OCI-LY1 (cell line): ENCODE measurements around the gene SEMA3G.

Experiments used
- H2AFZ ChIP-seq: fragments of 200-600 bp; sonication (generic), shearing (Covaris generic); 2 replicates; pipeline ENCODE4 v1.6.0; 2014; ENCODE audit warnings: antibody characterized with exemption, mild to moderate bottlenecking, low read length
- H3F3A ChIP-seq: fragments of 200-600 bp; sonication (generic), shearing (Covaris generic); 2 replicates; pipeline ENCODE4 v1.6.0; 2014; ENCODE audit warnings: mild to moderate bottlenecking, antibody characterized with exemption, low read length, moderate library complexity; ENCODE audit not compliant: insufficient read depth
- H3K27ac ChIP-seq: fragments of 200-600 bp; sonication (generic); 2 replicates; pipeline ENCODE4 v1.5.1; 2014; ENCODE audit warnings: low read length, mixed run types, mild to moderate bottlenecking, low read depth; ENCODE audit not compliant: poor library complexity, severe bottlenecking
- H3K27me3 ChIP-seq: fragments of 200-600 bp; sonication (generic); 2 replicates; pipeline ENCODE4 v1.6.0; 2014; ENCODE audit warnings: antibody characterized with exemption, mild to moderate bottlenecking, low read length, moderate library complexity; ENCODE audit not compliant: insufficient read depth
- H3K36me3 ChIP-seq: fragments of 200-600 bp; sonication (generic); 2 replicates; pipeline ENCODE4 v1.6.1; 2014; ENCODE audit warnings: mild to moderate bottlenecking, antibody characterized with exemption, low read length, moderate library complexity, mixed read lengths; ENCODE audit not compliant: insufficient read depth
- H3K4me1 ChIP-seq: fragments of 200-600 bp; sonication (generic); 2 replicates; pipeline ENCODE4 v1.5.1; 2014; ENCODE audit warnings: mild to moderate bottlenecking, low read length, moderate library complexity; ENCODE audit not compliant: insufficient read depth, severe bottlenecking
- H3K4me2 ChIP-seq: fragments of 200-600 bp; sonication (generic), shearing (Covaris generic); 2 replicates; pipeline ENCODE4 v1.6.1; 2014; ENCODE audit warnings: low read length
- H3K4me3 ChIP-seq: fragments of 200-600 bp; sonication (generic); 2 replicates; pipeline ENCODE4 v1.5.1; 2014; ENCODE audit warnings: low read length, low read depth, mild to moderate bottlenecking, mixed read lengths; ENCODE audit not compliant: poor library complexity, severe bottlenecking
- H3K79me2 ChIP-seq: fragments of 200-600 bp; shearing (Covaris generic); 2 replicates; pipeline ENCODE4 v1.6.1; 2016; ENCODE audit warnings: mixed run types, low read length, mixed read lengths; ENCODE audit not compliant: insufficient read depth
- H3K9ac ChIP-seq: fragments of 200-600 bp; sonication (generic), shearing (Covaris generic); 2 replicates; pipeline ENCODE4 v1.6.1; 2014; ENCODE audit warnings: mild to moderate bottlenecking, low read length, mixed read lengths
- H3K9me2 ChIP-seq: fragments of 200-600 bp; sonication (generic), shearing (Covaris generic); 2 replicates; pipeline ENCODE4 v1.6.1; 2014; ENCODE audit warnings: low read depth, mild to moderate bottlenecking, low read length, mixed read lengths
- H3K9me3 ChIP-seq: fragments of 200-600 bp; shearing (Covaris generic); 2 replicates; pipeline ENCODE4 v1.6.1; 2014; ENCODE audit warnings: low read length, mixed read lengths
- H4K20me1 ChIP-seq: fragments of 200-600 bp; sonication (generic), shearing (Covaris generic); 2 replicates; pipeline ENCODE4 v1.6.0; 2016; ENCODE audit warnings: mild to moderate bottlenecking, low read length; ENCODE audit not compliant: insufficient read depth
- EZH2 ChIP-seq: fragments of 200-600 bp; sonication (generic), shearing (Covaris generic); IDR thresholded peaks from 2 replicates; pipeline ENCODE4 v1.8.0; 2017; ENCODE audit warnings: borderline replicate concordance, mixed run types, mild to moderate bottlenecking, antibody characterized with exemption, low read length, moderate library complexity, mixed read lengths
- TF ChIP-seq, protein P1 (sequence below): fragments of 200-600 bp; sonication (generic), shearing (Covaris generic); IDR thresholded peaks from 2 replicates; pipeline ENCODE4 v1.5.1; 2017; ENCODE audit warnings: mild to moderate bottlenecking, antibody characterized with exemption, low read length, moderate library complexity, mixed read lengths

SEMA3G gene

DNA sequence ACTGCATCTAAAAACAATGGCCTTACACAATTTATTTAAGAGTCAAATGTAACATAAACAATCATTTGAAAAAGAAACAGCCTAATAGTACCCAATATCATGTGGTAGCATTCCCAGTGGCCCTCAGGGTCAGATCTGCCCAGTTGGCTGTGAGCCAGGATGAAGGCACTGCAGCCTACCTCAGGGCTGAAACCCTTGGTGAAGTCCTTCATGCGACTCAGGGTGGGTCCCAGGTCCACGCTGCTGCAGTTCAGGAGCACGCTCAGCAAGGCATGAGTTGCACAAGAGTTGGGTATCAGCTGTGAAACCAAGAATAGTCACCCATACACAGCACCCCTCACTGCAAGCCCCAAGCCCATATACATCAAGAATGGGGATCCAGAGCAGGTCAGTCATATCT is 37.1 kb downstream of the SEMA3G start:
- Histone ChIP-seq H3K9me3 (no peaks in the 10 kb centered on the region), H3K9me2 (no peaks in the 10 kb centered on the region), H3K36me3 (peaks cover 55% of the 10 kb centered on the region), H2AFZ (no peak overlapping the region), H3K79me2 (peaks cover 10% of the 10 kb centered on the region), H3K27ac (no peak overlapping the region), H3K27me3 (no peaks in the 10 kb centered on the region), H3K4me2 (no peak overlapping the region), H3K9ac (no peak overlapping the region), H3K4me1 (peaks cover 29% of the 10 kb centered on the region), H4K20me1 (no peaks in the 10 kb centered on the region), H3K4me3 (no peak overlapping the region), H3F3A (no peaks in the 10 kb centered on the region)
- no peak for TF ChIP-seq EZH2
- TF ChIP-seq, protein P1, sequence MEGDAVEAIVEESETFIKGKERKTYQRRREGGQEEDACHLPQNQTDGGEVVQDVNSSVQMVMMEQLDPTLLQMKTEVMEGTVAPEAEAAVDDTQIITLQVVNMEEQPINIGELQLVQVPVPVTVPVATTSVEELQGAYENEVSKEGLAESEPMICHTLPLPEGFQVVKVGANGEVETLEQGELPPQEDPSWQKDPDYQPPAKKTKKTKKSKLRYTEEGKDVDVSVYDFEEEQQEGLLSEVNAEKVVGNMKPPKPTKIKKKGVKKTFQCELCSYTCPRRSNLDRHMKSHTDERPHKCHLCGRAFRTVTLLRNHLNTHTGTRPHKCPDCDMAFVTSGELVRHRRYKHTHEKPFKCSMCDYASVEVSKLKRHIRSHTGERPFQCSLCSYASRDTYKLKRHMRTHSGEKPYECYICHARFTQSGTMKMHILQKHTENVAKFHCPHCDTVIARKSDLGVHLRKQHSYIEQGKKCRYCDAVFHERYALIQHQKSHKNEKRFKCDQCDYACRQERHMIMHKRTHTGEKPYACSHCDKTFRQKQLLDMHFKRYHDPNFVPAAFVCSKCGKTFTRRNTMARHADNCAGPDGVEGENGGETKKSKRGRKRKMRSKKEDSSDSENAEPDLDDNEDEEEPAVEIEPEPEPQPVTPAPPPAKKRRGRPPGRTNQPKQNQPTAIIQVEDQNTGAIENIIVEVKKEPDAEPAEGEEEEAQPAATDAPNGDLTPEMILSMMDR = no peak

DNA sequence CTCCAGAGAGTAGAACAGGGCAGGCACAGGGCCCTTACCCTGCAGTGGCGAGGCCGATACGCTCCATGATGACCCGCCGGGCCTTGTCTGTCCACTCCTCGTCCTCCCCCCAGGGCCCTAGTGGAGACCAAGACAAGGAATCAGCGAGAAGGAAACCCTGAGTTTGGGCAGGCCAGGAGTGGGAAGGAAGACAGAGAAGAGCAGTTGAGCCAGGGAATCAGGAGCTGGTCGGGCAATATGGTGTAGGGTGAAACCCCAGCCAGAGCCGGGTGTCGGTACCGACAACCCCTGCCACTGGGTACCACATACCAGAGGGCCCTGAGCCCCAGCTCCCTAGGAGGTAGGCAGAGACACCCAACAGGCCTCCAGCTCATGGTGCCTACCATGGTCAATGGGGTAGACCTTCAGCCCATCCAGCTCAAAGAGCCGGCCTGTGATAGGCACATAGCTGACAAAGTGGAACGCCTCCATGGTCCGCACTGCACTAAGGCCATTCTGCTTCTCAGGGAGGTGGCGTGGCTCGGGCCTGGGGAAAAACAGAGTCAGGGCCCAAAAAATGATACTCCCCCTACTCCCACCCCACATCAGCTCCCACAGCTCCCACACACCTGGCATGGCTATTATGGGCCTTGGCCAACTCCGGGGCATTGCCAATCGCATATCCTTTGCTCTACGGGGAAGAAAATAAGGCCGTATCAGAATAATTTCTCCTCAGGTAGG is 38.0 kb downstream of the SEMA3G start:
- Histone ChIP-seq H3K4me1 (peaks cover 24% of the 10 kb centered on the region), H2AFZ (no peak overlapping the region), H3K9me2 (no peaks in the 10 kb centered on the region), H3K79me2 (peaks cover 10% of the 10 kb centered on the region), H3K27me3 (no peaks in the 10 kb centered on the region), H3K36me3 (peaks cover 63% of the 10 kb centered on the region), H3K27ac (no peak overlapping the region), H3K4me3 (no peak overlapping the region), H3K9ac (no peak overlapping the region), H3K4me2 (no peak overlapping the region), H3F3A (no peaks in the 10 kb centered on the region), H4K20me1 (no peaks in the 10 kb centered on the region), H3K9me3 (no peaks in the 10 kb centered on the region)
- TF ChIP-seq EZH2 = no peak
- TF ChIP-seq, protein P1 = no peak

GRCh38 chr3:52406231-52406661 is 38.7 kb downstream of the SEMA3G start:
- Histone ChIP-seq H2AFZ (no peak overlapping the region), H3K36me3 (peaks cover 70% of the 10 kb centered on the region), H3K9me3 (no peaks in the 10 kb centered on the region), H3K4me1 (peaks cover 17% of the 10 kb centered on the region), H4K20me1 (no peaks in the 10 kb centered on the region), H3K4me3 (no peak overlapping the region), H3K27me3 (no peaks in the 10 kb centered on the region), H3K9me2 (no peaks in the 10 kb centered on the region), H3K9ac (no peak overlapping the region), H3K4me2 (no peak overlapping the region), H3K27ac (no peak overlapping the region), H3K79me2 (peaks cover 10% of the 10 kb centered on the region), H3F3A (no peaks in the 10 kb centered on the region)
- TF ChIP-seq, protein P1 = no peak
- TF ChIP-seq EZH2 = no peak
